GM18511 (cell line): Measurements from ENCODE around the gene PSME3IP1.
A peak's percentile ranks its signal among the peaks of the same experiment; 100 is the strongest.

ENCODE experiments used
- ATAC-seq: cut with Tn5 transposase; IDR thresholded peaks from one replicate; pipeline ENCODE4 v1.9.1; 2021; ENCODE audit warnings: mild to moderate bottlenecking, moderate library complexity; ENCODE audit not compliant: unreplicated experiment

Gene PSME3IP1

DNA sequence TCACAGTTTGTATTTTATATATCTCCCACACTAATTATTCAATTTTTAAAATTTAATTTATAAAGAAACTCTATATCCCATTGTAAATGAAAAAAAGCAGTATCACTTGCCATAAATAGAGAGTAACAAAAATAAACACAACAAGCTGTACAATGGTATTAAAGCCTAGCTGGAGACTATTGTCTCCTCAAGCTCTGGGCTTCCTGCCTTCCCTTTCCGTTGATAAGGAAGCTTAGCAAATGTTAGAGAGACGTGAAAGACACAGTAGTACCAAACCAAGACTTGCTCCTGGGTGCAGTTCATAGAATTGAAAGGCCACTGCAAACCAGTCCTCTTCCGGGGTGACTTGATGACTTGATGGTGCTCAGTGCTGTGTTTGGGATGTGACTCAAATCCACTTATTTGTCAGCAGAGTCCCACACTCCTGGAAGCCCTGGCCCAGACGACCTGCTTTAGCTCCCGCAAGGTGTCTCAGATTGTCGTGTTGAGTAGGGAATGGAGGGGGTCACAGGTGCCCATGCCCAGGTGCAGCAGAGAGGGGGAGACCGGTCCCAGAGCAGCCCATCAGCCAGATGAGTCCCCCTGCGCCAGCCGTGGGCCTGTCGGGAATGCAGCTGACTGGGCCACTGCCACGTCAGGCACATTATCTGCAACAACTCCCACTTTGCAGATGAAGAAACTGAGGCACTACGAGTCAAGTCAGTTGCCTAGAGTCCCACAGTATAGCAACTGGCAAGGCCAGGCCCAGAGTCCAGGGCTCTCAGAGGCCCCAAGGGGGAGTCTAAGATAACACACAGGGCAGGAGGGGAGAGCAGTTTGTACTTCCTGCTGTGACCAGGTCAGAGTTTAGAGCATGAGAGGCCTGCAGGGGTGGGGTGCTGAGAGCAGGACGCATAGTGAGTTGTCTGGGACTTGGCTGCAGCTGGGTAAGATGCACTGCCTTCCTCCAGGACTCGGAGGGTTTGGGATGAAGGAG is 40.5 kb downstream of the PSME3IP1 start:
- no peak for ATAC-seq

DNA sequence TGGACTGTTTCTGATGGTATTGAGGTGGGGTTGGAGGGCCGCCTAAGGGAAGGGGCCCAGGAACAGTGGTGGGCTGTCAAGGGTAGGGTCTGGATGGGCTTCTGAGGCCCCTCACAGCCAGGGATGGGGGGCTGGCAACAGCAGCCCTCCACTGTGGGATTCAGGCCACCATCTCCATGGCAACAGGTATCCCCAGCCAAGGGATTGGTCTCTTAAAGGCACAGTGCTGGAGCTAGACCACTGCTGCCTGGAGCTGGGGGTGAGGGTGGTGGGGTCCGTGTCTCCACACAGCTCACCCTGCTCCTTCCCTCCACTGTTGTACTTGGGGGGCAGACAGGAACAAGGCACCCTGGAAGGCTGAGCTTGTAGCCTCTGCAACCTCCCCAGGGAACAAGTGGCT is 41.8 kb downstream of the PSME3IP1 start:
- no peak for ATAC-seq

DNA sequence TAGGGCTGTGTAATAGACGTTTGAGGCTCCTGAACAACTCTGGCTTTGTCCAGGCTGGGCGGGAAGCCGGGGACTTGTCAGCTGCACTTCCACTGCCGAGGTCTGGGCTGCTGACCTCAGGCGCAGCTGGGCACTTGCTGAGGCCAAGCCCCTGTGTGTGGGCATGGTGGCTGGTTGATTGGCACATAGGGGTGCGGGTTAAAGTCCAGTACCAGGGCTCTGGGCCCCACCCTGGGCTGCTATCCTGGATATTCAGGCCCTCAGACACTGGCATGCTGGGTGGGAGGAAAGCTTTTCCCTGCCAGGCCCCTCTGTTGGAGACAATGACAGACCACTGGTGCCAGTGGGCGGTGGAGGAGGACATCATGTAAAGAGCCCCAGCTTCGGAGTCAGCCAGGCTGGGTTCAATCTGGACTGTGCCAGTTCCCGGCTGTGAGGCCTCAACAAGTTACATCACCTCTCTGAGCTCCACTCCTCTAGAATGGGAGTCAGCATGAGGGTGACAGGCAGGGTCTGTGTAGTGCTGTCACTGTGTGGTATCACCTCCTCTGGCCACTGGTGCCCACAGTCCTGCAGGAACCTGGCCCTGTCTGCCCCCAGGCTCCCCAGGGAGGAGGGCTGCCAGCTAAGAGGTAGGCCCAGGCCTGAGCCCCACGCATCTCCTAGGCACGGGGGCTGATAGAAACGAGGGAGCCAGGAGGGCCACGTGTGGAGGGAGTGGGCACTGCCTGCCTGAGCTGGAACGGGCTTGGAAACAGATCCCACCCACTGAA is 42.5 kb downstream of the PSME3IP1 start:
- no peak for ATAC-seq

DNA sequence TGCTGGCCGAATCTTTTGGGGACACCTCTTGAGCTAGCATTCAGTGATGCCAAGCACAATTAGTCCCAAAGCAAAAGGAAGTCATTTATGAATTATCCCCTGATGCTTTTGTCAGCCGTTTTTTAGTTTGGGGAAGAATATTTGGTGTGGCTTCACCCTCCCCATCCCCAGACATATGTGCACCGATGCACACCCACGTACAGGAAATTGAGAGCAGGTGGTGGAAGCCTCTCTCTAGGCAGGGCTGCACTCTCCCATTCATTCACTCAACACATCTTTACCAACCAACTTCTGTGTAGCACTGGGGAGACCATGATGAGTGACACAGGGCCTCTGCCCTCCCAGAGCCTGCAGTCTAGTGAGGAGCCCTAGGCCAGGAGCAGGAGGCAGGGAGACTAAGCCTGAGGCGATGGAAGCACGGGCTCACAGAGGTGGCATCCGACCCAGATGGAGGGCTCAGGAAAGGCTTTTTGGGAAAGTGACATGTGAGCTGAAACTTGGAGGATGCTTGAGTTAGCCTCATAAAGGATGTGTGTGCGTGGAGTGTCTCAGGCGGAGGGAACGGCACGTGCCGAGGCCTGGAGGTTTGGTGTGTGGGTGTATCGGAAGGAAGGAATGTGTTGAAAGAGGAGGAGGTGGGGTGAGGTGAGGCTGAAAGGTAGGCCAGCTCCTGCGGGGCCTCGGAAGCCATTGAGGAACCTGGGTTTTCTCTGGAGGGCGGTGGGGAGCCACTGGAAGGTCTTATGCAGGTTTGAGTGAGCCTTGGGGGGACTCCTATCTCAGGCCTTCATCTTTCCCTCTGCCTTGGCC is 43.8 kb downstream of the PSME3IP1 start:
- ATAC-seq, result peak; percentile 64

DNA sequence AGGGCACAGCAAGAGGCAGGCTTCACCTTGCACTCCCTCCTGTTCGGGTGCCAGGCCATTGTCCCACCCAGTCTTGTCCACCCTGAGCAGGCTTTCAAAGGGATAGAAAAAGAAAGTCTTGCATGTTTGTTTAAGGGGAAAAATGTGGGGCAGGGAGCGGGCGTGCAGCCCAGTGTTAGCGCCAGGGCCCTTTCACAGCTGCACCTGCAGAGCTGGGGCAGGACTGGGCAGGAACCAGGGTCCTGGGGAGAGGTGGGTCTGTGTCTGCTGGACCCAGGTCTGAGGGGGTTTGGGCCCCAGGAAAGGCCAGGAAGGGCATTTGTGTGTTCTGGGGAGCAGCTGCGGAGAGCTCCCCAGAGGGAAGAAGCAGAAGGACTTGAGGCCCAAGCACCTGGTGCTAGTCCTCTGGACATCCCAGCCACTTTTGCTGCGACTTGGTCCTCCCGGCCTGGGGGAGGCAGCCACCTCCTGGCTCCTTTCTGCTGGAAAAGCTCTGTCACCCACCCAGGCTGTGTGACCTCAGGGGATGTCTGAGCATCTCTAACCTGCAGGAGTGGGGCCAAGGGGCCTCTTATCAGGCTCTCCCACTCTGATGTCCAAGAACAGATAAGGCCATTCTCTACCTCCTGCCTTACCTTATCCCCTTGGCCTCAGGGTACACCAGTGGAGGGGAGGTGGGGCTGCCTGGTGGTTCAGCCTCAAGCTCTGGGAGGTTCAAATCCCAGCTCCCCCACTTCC is 44.7 kb downstream of the PSME3IP1 start:
- ATAC-seq, result no peak

DNA sequence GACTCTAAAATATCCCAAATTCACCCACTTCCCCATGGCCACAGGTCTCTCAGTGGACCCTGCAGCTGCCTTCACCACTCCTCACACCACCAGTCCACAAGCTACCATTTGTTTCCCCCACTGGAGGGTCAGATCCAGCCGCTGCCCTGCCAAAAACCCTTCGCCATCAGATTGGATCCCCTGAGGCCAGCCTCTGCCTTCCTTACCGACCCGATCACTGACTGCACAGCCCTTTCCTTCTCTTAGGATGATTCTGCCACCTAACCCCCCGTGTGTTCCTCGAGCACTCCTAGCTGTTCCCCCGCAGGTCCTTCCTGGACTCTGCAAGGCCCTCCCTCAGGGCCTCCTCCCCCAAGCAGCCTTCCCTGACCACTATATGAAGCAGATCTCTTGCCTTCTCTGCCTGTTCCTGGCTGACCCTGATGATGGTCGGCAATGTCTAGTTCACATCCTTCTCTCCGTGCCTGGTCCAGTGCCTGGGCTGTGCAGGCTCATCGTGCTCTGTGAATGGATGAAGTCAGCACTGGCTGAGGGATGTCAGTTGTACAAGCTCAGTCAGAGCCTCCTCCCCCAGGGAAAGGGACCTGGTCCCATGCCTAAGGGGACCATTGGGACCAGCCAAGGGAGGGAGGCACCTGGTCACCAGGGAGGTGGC is 47.4 kb downstream of the PSME3IP1 start:
- no peak for ATAC-seq

DNA sequence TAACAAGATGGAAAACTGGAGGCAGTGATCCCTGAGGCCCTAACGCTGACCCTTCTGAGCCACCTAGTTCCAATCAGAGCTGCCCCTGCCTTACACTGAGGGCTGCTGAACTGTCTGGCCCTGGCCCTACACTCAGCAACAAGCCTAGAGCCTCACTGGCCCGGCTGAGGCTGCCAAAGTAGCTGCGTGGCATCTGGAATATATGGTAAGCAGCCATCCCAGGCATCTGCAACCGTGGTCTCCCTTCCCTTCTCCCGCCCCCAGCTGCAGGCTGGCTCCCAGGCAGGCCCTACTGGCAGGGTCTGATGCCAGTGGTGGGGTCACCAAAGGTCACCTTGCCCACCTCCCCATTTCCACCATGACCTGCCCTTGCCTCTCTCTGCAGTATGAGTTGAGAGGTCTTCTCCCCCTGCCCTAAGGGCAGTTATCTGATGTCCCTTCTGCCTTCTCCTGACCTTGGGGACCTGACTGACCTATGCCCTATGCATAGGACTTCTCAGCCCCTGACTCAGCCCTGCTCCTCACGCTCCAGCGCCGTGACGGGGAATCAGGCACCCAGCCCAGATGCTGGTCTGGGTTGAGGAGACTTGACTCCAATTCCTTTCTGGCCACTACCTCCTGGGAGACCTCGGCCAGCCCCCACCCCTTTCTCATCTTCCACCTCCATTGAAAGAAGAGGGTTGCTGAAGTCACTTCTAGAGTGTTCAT is 48.1 kb downstream of the PSME3IP1 start:
- ATAC-seq, result no peak

DNA sequence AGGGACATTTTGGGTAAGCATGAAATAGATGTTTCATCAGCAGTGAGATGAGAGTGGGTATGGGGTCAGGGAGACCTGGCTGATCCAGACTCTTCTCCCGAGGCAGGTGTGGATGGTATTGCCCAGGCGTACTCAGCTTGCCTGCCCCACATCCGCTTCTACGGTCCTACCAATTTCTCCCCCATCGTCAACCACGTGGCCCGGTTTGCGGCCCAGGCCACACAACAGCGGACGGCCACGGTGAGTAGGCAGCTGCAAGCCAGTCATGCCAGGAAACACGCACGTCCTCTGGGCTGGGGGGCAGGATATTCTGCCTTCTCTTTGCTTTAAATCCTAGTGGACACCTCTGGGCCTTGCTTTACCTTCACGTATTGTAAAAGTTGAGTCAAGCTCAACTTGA is 48.8 kb downstream of the PSME3IP1 start:
- ATAC-seq, result no peak

DNA sequence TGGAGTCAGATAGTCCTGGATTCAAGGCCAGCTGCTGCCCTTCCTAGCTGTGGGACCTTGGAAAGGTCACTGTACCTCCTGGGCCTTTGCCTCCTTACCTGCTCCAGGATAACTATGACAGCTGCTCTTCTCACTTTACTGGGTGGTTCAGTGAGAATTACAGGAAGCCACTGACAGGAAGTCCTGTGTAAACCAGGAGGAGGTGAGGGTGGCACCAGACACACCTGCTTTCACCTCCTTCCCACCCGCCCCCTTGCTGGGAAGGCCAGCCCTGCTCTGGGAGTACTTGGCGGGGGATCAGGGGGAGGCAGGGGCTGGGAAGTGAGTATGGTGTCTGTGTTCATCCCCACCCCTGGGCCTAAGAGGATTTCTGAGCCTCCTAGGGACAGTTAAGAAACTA is 50.9 kb downstream of the PSME3IP1 start:
- ATAC-seq, result no peak

DNA sequence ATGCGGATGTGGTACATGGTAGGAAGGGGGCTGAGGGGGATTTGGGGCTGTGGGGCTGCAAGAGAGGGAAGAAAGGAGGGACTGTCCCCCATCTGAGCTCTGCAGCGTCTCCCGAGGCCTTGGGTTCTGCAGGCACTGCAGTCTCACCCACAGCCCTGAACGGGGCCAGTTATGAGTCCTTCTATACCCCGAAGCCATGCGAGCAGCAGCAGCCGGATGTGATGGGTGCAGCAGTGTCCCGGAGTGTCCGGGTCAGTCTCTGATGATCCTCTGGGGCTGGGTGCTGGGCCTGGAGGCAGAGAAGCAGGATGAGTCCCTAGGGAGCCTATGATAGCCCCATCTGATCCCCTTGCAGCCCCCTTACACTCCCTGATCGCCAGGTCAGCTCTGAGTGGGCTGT is 52.0 kb downstream of the PSME3IP1 start:
- ATAC-seq, result no peak

DNA sequence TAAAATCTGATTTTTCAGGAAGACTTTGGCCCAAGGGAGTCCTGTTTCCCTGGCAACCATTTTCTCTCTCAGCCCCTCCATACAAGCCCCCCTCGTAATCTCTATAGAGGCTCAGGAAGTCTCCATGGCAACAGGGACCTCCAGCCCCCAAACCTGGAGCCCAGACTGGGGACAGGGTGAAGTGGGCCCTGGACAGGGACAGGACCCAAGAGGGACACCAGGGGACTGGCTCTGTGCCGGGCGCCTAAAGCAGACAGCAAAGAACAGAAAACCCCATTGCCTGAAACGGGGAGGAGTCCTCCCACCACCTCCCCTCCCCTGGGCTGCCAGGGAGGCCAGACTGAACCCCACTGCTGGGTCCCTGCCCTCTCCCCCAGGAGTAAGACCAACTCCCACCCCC is 52.8 kb downstream of the PSME3IP1 start:
- no peak for ATAC-seq

DNA sequence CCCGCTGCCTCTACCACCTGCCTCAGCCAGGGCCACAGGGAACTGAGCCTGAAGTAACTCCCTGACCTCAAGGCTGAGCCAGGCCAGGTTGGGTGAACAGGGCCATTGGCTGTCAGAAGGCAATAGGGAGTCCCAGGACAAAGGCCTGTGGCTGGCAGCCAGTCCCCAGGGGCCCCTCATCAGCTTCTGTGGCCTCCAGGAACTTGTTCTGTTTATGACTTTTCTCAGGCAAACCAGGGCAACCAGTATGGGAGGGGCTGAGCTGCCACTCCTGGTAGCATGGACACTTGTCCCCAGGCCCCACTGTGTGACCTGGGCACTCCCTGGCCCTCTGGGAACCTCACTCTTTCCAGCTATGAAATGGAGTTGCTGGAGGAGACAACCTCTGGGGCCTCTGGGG is 53.4 kb downstream of the PSME3IP1 start:
- ATAC-seq, result no peak

DNA sequence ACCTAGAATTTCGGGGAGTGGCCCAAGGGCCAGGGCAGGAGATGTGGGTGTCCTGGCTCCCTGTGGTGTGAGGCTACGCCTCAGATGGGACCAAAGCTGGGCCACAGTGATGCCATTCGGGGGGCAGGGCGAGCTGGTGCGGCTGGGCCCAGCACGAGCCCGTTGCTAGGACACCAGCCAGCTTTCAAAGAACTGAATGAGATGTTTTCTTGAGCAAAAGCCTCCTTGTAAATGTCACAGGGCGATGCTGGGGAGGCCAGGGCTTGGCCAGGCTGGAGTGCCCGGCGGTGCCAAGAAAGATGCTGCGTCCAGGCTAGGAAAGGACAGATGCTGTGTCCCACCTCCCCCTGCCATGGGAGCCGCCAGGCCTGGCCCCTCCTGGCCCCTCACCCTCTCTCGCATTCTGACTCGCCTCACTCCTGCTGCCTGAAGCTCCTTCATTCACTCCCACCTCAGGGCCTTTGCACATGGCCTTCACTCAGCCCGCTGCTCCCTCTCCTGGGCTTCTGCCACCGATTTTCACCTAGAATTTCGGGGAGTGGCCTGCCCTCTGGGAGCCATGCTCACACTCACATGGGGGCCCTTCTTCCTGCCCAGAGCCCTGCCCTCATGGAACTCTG is 54.4 kb downstream of the PSME3IP1 start:
- no peak for ATAC-seq

DNA sequence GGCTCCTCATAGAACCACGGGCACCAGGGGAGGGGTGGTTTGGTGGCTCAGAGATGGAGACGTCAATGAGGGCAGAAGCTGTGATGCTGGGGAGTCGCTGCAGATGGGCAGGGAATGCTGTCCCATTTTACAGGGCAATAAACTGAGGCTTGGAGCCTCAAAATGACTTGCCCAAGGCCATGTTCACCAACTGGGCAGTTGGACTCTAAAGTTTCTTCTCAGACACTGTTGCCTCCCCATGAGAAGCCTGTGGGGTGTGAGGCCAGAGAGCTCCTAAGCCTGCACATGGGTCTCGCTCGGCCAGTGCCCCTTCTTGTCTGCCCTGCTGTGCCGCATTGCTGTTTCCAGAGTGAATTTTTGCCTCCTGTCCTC is 54.9 kb downstream of the PSME3IP1 start:
- no peak for ATAC-seq

DNA sequence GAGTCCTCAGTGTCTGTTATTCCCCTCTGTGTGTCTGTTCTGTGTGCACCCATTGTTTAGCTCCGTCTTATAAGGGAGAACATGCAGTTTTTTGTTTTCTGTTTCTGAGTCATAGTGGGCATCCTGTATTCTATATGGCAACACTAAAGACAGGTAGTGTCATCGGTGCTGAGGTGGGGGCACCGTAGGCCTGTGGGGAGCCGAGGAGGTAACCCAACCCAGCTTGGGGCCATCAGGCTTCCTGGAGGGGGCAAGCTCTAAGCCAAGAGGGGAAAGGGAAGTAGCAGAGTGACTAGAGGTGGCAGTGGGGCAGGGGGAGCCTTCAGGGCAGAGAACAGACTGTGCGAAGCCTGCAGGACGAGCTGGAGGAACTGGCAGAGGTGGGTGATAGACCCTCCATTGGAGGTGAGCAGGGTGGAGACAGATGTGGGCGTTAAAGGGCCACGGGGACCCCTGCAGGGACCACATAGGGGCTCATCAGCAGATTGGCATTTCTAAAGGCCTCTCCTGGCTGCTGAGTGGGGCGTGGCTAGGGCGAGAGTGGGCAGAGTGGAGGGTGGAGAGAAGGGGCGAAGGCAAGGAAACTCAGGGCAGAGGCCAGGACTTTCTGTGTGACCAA is 57.0 kb downstream of the PSME3IP1 start:
- ATAC-seq, result no peak

DNA sequence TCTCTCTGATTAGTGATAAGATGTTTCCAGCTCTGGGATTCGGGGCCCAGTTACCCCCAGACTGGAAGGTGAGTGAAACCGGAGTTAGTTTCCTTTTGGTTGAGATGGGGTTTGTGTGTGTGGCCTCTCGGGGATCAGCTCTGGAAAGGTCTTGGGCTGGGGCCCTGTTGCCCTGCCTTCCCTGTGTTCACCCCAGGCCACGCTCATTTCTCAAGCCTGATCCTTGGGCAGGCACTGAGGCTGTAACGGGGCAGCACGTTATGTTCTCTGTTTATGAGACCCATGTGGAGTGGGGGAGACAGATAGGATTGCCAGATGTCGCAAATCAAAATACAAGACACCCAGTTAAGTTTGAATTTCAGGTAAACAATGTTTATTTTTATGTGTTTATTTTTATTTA is 58.0 kb downstream of the PSME3IP1 start:
- peak; percentile 6 for ATAC-seq

DNA sequence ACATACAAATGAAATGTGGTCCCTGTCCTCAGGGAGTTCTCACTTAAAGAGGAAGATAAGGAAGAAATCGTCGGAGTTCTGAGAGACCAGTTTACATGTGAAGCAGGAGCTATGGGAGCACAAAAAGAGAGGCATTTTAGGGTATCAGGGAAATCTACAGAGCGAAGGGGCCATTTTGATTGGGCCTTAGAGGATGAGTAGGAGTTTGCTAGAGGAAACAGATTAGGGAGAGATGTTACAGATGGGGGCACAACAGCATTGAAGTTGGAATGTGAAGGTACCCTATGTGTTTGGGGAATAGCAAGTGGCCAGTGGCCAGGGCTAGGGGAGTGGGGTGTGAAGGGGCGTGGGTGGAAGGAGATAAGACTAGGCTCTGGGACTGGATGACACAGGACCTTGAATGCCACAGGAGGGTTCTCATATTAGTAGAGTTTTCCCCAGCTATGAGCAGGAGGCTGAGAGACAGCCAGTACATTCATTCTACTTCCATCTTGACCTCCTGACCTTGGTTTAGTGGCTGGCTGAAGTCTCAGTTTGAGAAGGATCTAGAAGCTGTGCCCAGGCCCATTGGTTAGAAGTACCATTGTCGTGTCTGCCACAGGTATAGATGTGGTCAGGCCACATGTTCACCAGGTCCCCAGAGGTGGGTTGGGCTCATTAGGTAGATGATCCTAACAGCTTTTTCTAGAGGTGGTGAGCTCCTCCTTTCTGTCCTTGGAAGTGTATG is 58.6 kb downstream of the PSME3IP1 start:
- peak; percentile 66 for ATAC-seq

DNA sequence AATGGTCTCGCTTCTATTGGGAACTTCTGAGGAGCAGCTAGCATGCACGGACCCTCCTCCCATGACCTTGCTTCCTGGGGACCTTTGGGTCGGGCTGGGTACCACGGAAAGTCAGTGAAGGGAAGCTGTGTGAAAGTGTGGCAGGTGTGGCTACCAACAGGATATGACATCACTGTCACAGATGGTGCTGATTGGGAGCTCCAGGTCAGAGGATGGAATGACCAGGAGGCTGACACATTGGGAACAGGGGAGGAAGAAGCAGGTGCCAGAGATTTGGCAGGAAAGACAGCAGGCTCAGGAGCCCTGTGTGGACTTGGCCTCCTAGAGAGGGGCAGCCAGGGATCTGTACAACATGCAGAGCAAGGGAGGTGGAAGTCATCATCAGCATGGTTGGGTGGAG is 59.4 kb downstream of the PSME3IP1 start:
- no peak for ATAC-seq
